ENCODE results near the gene NR2F1-AS1.

The NR2F1-AS1 gene

GRCh38 chr5:93580927-93581445 lies at the start of gene NR2F1-AS1:
NR2F1-AS1 (minus strand) TSS chr5:93581219.
- FAIRE-seq = no peak

GRCh38 chr5:93626801-93627200 lies 45.8 kb upstream of the NR2F1-AS1 start:
- FAIRE-seq = no peak

- no peak for FAIRE-seq
Observed at GRCh38 chr5:93623153-93623552, 42.1 kb upstream of the NR2F1-AS1 start.

GRCh38 chr5:93622240-93622885 lies 41.3 kb upstream of the NR2F1-AS1 start:
- FAIRE-seq = no peak

- FAIRE-seq = peak; percentile 77
Observed at GRCh38 chr5:93621327-93621798, 40.3 kb upstream of the NR2F1-AS1 start.

- FAIRE-seq = no peak
Observed at GRCh38 chr5:93620487-93621326, 39.7 kb upstream of the NR2F1-AS1 start.

GRCh38 chr5:93616538-93617174 lies 35.6 kb upstream of the NR2F1-AS1 start:
- no peak for FAIRE-seq

GRCh38 chr5:93612855-93613243 lies 31.8 kb upstream of the NR2F1-AS1 start:
- FAIRE-seq = no peak

GRCh38 chr5:93611976-93612854 lies 31.2 kb upstream of the NR2F1-AS1 start:
- no peak for FAIRE-seq

GRCh38 chr5:93611273-93611975 lies 30.4 kb upstream of the NR2F1-AS1 start:
- FAIRE-seq = peak; percentile 81

GRCh38 chr5:93610581-93611272 lies 29.7 kb upstream of the NR2F1-AS1 start:
- FAIRE-seq = no peak

- FAIRE-seq = peak; percentile 8
Observed at GRCh38 chr5:93609762-93610161, 28.7 kb upstream of the NR2F1-AS1 start.

GRCh38 chr5:93608855-93609254 lies 27.8 kb upstream of the NR2F1-AS1 start:
- no peak for FAIRE-seq

GRCh38 chr5:93607367-93608258 lies 26.6 kb upstream of the NR2F1-AS1 start:
- peak; percentile 94 for FAIRE-seq

GRCh38 chr5:93606382-93606752 lies 25.3 kb upstream of the NR2F1-AS1 start:
- FAIRE-seq = no peak

GRCh38 chr5:93604644-93605515 lies 23.9 kb upstream of the NR2F1-AS1 start:
- FAIRE-seq = peak; percentile 60

- peak; percentile 39 for FAIRE-seq
Observed at GRCh38 chr5:93603793-93604643, 23.0 kb upstream of the NR2F1-AS1 start.
